H1 (cell line): ENCODE results near the gene CRY1. TPM values are rescaled to one million over a fixed set of nuclear protein-coding genes. Genes with fewer than 3 reads are reported as not detected.
"Not testable (repeated sequence)": the region's sequence is repeated elsewhere in the genome, so short reads cannot be mapped to it uniquely, and the experiment has no call there.

Source experiments
- CTCF ChIA-PET: fragments of 300-600 bp; sonication (Branson Sonifier 250); formaldehyde crosslinking; loops from one replicate; lab custom pipeline; 2021; ENCODE audit not compliant: partially characterized antibody; lab: Charles Lee
- POLR2A ChIA-PET: fragments of 300-600 bp; sonication (Branson Sonifier 250); formaldehyde crosslinking; loops from one replicate; lab custom pipeline; 2021; ENCODE audit warnings: inconsistent platforms; ENCODE audit not compliant: partially characterized antibody; lab: Charles Lee
- DNase-seq, 2 experiments: peaks; one replicate each; pipeline versions ENCODE4 v3.0.0 to v3.0.0-alpha.2; 2010 to 2022; ENCODE audit warnings: low spot score in 2 of 2, low read depth in 1 of 2, mixed read lengths in 1 of 2
- FAIRE-seq: peaks from 2 replicates; lab custom pipeline; 2011; peaks lifted over from hg19 to GRCh38; lab: Jason Lieb, UNC
- H2AFZ ChIP-seq: 2 replicates; pipeline ENCODE4 v1.8.1; 2012; ENCODE audit warnings: low read length, inconsistent platforms
- H2AK5ac ChIP-seq: 2 replicates; pipeline ENCODE4 v1.6.1; 2013; ENCODE audit warnings: low read depth, low read length
- H2BK120ac ChIP-seq: replicated peaks from 2 replicates; pipeline ENCODE3; 2013; ENCODE audit warnings: low read depth, low read length, inconsistent platforms
- H2BK12ac ChIP-seq: 2 replicates; pipeline ENCODE4 v1.6.1; 2013; ENCODE audit warnings: low read depth, low read length
- H2BK15ac ChIP-seq: 2 replicates; pipeline ENCODE4 v1.6.1; 2013; ENCODE audit warnings: low read length
- H2BK20ac ChIP-seq: 2 replicates; pipeline ENCODE4 v1.6.1; 2013; ENCODE audit warnings: low read length
- H2BK5ac ChIP-seq: 2 replicates; pipeline ENCODE4 v1.6.1; 2013; ENCODE audit warnings: low read depth, low read length
- H3K14ac ChIP-seq: 2 replicates; pipeline ENCODE4 v1.6.1; 2013; ENCODE audit warnings: inconsistent platforms; ENCODE audit not compliant: insufficient read length
- H3K18ac ChIP-seq: 2 replicates; pipeline ENCODE4 v1.6.1; 2013; ENCODE audit warnings: low read length; ENCODE audit errors: extremely low read depth
- H3K23ac ChIP-seq: 2 replicates; pipeline ENCODE4 v1.6.1; 2013; ENCODE audit warnings: inconsistent platforms; ENCODE audit not compliant: insufficient read length
- H3K23me2 ChIP-seq: 2 replicates; pipeline ENCODE4 v1.6.1; 2013; ENCODE audit warnings: low read depth, low read length
- H3K27ac ChIP-seq: 2 replicates; pipeline ENCODE4 v1.6.1; 2011; ENCODE audit warnings: low read depth, low read length, inconsistent platforms
- H3K27me3 ChIP-seq, 4 experiments: replicated peaks in 1 of 4; 1 replicate in 1 of 4; 2 replicates in 3 of 4; pipeline versions ENCODE4 v1.6.1 to v1.8.1; 2011 to 2013; ENCODE audit warnings: low read length in 3 of 4, mild to moderate bottlenecking in 3 of 4, inconsistent platforms in 2 of 4, mixed read lengths in 2 of 4, moderate library complexity in 1 of 4; ENCODE audit not compliant: control insufficient read depth in 3 of 4, insufficient read depth in 3 of 4; ENCODE audit errors: extremely low read depth in 1 of 4
- H3K36me3 ChIP-seq, 4 experiments: 2 replicates each; pipeline versions ENCODE4 v1.6.1 to v1.8.1; 2011 to 2013; ENCODE audit warnings: mild to moderate bottlenecking in 4 of 4, low read length in 3 of 4, moderate library complexity in 2 of 4, control low read depth in 1 of 4, inconsistent platforms in 1 of 4; ENCODE audit not compliant: insufficient read depth in 4 of 4, control insufficient read depth in 2 of 4
- H3K4ac ChIP-seq: replicated peaks from 2 replicates; pipeline ENCODE3; 2013; ENCODE audit warnings: low read length, low read depth, mixed read lengths, inconsistent platforms; ENCODE audit not compliant: insufficient read length
- H3K4me1 ChIP-seq, 4 experiments: replicated peaks in 1 of 4; 1 replicate in 1 of 4; 2 replicates in 3 of 4; pipeline versions ENCODE4 v1.6.1 to v1.8.1; 2011 to 2013; ENCODE audit warnings: low read length in 3 of 4, inconsistent platforms in 2 of 4, mixed read lengths in 1 of 4; ENCODE audit not compliant: insufficient read depth in 4 of 4, control insufficient read depth in 3 of 4
- H3K4me2 ChIP-seq, 2 experiments: 2 replicates each; pipeline versions ENCODE4 v1.6.1 to v1.8.1; 2011 to 2013; ENCODE audit warnings: low read depth in 2 of 2, low read length in 2 of 2, control low read depth in 1 of 2, inconsistent platforms in 1 of 2, mild to moderate bottlenecking in 1 of 2; ENCODE audit not compliant: insufficient read depth in 1 of 2
- H3K4me3 ChIP-seq, 4 experiments: fragments of 200-600, 300-600 bp in 1 of 4; sonication (generic), shearing (Covaris generic), sonication (Bioruptor Twin) in 1 of 4; 2 replicates each; pipeline versions ENCODE4 v1.5.1 to v1.8.1; 2011 to 2016; ENCODE audit warnings: low read length in 4 of 4, low read depth in 3 of 4, control low read depth in 2 of 4, inconsistent platforms in 2 of 4, mild to moderate bottlenecking in 2 of 4, mixed read lengths in 1 of 4, moderate library complexity in 1 of 4; ENCODE audit not compliant: insufficient read depth in 2 of 4; ENCODE audit errors: extremely low read depth in 1 of 4
- H3K56ac ChIP-seq: replicated peaks from 2 replicates; pipeline ENCODE3; 2013; ENCODE audit warnings: low read depth, mild to moderate bottlenecking, mixed read lengths, low read length, inconsistent platforms; ENCODE audit not compliant: insufficient read length
- H3K79me1 ChIP-seq: 2 replicates; pipeline ENCODE4 v1.6.1; 2013; ENCODE audit warnings: low read depth, low read length, control low read depth
- H3K79me2 ChIP-seq, 2 experiments: 2 replicates each; pipeline versions ENCODE4 v1.6.1 to v1.8.1; 2012 to 2013; ENCODE audit warnings: low read length in 2 of 2, mild to moderate bottlenecking in 2 of 2, inconsistent platforms in 1 of 2; ENCODE audit not compliant: insufficient read depth in 2 of 2, control insufficient read depth in 1 of 2
- H3K9ac ChIP-seq, 4 experiments: replicated peaks in 1 of 4; 1 replicate in 1 of 4; 2 replicates in 3 of 4; pipeline versions ENCODE4 v1.6.1 to v1.8.1; 2011 to 2013; ENCODE audit warnings: low read depth in 3 of 4, low read length in 3 of 4, control low read depth in 2 of 4, mild to moderate bottlenecking in 2 of 4, moderate library complexity in 2 of 4, inconsistent platforms in 1 of 4; ENCODE audit errors: extremely low read depth in 1 of 4
- H3K9me3 ChIP-seq, 2 experiments: 2 replicates each; pipeline versions ENCODE4 v1.6.1 to v1.8.1; 2012 to 2013; ENCODE audit warnings: mild to moderate bottlenecking in 2 of 2, moderate library complexity in 2 of 2, control low read depth in 1 of 2, inconsistent platforms in 1 of 2, low read depth in 1 of 2, low read length in 1 of 2, mixed read lengths in 1 of 2; ENCODE audit not compliant: insufficient read depth in 2 of 2
- H4K20me1 ChIP-seq, 2 experiments: replicated peaks in 1 of 2; 2 replicates each; pipeline versions ENCODE3 to v1.8.1; 2011 to 2013; ENCODE audit warnings: inconsistent platforms in 2 of 2, low read length in 2 of 2, mild to moderate bottlenecking in 1 of 2; ENCODE audit not compliant: insufficient read depth in 2 of 2, control insufficient read depth in 1 of 2
- H4K5ac ChIP-seq: 2 replicates; pipeline ENCODE4 v1.6.1; 2013; ENCODE audit warnings: low read length, low read depth, mixed read lengths, inconsistent platforms; ENCODE audit not compliant: insufficient read length
- H4K8ac ChIP-seq: 2 replicates; pipeline ENCODE4 v1.8.0; 2013; ENCODE audit warnings: mild to moderate bottlenecking, moderate library complexity, low read length, inconsistent platforms; ENCODE audit not compliant: insufficient read depth; ENCODE audit errors: extremely low read depth
- H4K91ac ChIP-seq: replicated peaks from 2 replicates; pipeline ENCODE3; 2013; ENCODE audit warnings: low read length, mixed read lengths, inconsistent platforms; ENCODE audit not compliant: insufficient read length
- WGBS, 2 experiments: shearing (Covaris generic) in 1 of 2; methylation state at CpG; one replicate each; pipeline versions ENCODE4 v1.1.6 to v1.1.7; 2013 to 2015; ENCODE audit warnings: low lambda C conversion rate in 2 of 2, mixed read lengths in 2 of 2, inconsistent platforms in 1 of 2, low coverage in 1 of 2, missing lambda C conversion rate in 1 of 2; ENCODE audit not compliant: insufficient replicate concordance in 2 of 2, insufficient coverage in 1 of 2, insufficient read length in 1 of 2; ENCODE audit errors: extremely low coverage in 1 of 2, missing lambda C conversion rate in 1 of 2; 5-methylcytosine and 5-hydroxymethylcytosine counted together
- polyA plus RNA-seq, 7 experiments: library from polyadenylated mRNA; depleted of rRNA in 3 of 7; stranded (reverse) in 5 of 7; unstranded in 2 of 7; fragments of >200 nt in 5 of 7; fragments of 200-250 nt in 2 of 7; gene quantifications; 1 replicate in 5 of 7; 2 replicates in 1 of 7; 4 replicates in 1 of 7; pipeline versions ENCODE4 v1.2.1 to v1.2.3, GENCODE V29; 2011 to 2013; ENCODE audit warnings: missing spikeins in 2 of 7, mixed read lengths in 2 of 7
- total RNA-seq: library from RNA; stranded (reverse); fragmentation: NEBNext Ultra II Directional; extraction: Animal tissue kit (Norgen Biotek cat#: 25700); gene quantifications from 2 replicates; pipeline ENCODE4 v1.2.1, GENCODE V29; 2021

Gene CRY1
- total and polyA plus RNA-seq, 2 of the 8 experiments (the other 6 are each of a cell fraction or from before 2014, with no cell fraction given): 13.6 to 25.1 TPM

DNA sequence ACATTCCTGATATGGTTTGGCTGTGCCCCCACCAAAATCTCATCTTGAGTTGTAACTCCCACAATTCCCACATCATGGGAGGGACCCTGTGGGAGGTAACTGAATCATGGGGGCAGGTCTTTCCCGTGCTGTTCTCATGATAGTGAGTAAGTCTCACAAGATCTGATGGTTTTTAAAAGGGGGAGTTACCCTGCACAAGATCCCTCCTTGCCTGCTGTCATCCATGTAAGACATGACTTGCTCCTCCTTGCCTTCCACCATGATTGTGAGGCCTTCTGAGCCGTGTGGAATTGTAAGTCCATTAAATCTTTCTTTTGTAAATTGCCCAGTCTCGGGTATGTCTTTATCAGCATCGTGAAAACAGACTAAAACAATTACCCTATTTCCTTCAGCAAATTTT, 90.7 kb downstream of the CRY1 start:
- H3K23me2 ChIP-seq, H2BK5ac ChIP-seq, H2BK15ac ChIP-seq, H2BK20ac ChIP-seq, H2BK120ac ChIP-seq, H3K4me2 ChIP-seq, H3K36me3 ChIP-seq, H3K56ac ChIP-seq, H3K9me3 ChIP-seq, H4K20me1 ChIP-seq, H3K18ac ChIP-seq, CTCF ChIA-PET, H3K4me3 ChIP-seq, H3K4me1 ChIP-seq, H3K23ac ChIP-seq, H4K8ac ChIP-seq, H3K14ac ChIP-seq, H3K79me1 ChIP-seq, H3K4ac ChIP-seq, H4K91ac ChIP-seq, FAIRE-seq, H3K27me3 ChIP-seq, H3K9ac ChIP-seq, H4K5ac ChIP-seq, H3K79me2 ChIP-seq, H2AFZ ChIP-seq, H2BK12ac ChIP-seq, H2AK5ac ChIP-seq, POLR2A ChIA-PET, H3K27ac ChIP-seq, DNase-seq: not testable (repeated sequence)
- WGBS, 2 experiments: 78% methylated on average over 4 of the region's 4 CpGs; no CpG with 5 or more reads in 1 of the 2 experiments
